ENCODE results near the gene TMEM45A.

- TF ChIP-seq CTCF (conservative IDR thresholded peaks at IDR 0.05) (no peak), ZFX (IDR thresholded peaks at IDR 0.05) (no peak)
Measured at GRCh38 chr3:100556673-100557310, 64.4 kb downstream of the TMEM45A start.
